HG03432 (cell line): ENCODE data around the gene SCG3.

Experiments
- ATAC-seq: cut with Tn5 transposase; IDR thresholded peaks from one replicate; pipeline ENCODE4 v1.9.1; 2021; ENCODE audit warnings: mild to moderate bottlenecking, moderate library complexity; ENCODE audit not compliant: unreplicated experiment

The SCG3 gene

GRCh38 chr15:51677452-51677851 lies 3.9 kb upstream of the SCG3 start:
- ATAC-seq: no peak

DNA sequence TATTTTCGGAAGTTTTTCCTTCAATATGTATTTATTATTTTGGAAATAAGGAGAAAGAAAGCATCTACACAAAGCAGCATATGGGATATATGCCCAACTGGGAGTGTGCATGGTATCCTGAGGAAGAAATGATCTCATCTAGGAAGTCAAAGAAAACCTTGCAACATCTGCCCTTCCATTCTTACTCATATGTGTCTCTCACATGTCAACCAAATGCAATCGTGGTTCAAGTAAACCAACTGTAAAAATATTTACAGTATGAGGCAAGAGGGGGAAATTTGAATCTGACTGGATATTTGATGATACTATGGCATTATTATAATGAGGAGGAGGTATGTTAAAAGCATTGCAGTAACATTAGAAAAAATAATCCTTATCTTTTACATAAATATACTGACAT lies 3.2 kb upstream of the SCG3 start:
- no peak for ATAC-seq

DNA sequence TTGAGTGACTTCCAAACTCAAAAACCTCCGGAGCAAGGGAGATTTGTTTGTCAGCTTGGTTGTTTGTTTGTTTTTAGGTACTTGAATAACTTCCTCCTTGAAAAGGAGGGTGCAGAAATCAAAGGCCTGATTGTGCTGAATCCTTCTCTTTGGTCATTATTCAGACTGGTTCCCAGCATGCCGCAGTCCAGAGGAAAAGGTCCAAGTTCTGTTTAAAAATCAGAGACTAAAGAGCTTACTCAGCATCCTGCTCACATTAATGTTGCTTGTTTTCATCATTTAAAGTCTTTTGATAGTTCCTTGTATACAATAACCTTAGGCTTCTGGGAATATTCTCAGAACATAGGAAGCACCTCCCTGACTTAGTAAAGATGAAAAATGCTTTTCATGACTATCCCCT lies 982 bp upstream of the SCG3 start:
- no peak for ATAC-seq

GRCh38 chr15:51687565-51687964 lies 6.3 kb downstream of the SCG3 start:
- no peak for ATAC-seq

- ATAC-seq: no peak
Measured at GRCh38 chr15:51688863-51689262, 7.6 kb downstream of the SCG3 start.

DNA sequence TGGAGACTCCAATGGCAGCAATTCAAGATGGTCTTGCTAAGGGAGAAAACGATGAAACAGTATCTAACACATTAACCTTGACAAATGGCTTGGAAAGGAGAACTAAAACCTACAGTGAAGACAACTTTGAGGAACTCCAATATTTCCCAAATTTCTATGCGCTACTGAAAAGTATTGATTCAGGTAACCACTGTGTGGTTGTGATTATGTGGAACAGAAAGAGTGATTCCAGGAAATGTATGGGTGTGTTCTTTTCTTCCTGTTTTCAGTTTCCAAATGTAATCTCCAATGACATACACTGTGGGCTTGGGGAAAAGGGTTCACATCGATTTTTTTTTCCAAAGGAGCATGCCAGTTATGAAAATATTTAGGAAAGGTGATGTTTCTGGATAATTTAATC lies 10.9 kb downstream of the SCG3 start:
- no peak for ATAC-seq

- ATAC-seq: no peak
Measured at GRCh38 chr15:51696566-51696965, 15.3 kb downstream of the SCG3 start.

GRCh38 chr15:51697163-51697562 lies 15.9 kb downstream of the SCG3 start:
- ATAC-seq: no peak

DNA sequence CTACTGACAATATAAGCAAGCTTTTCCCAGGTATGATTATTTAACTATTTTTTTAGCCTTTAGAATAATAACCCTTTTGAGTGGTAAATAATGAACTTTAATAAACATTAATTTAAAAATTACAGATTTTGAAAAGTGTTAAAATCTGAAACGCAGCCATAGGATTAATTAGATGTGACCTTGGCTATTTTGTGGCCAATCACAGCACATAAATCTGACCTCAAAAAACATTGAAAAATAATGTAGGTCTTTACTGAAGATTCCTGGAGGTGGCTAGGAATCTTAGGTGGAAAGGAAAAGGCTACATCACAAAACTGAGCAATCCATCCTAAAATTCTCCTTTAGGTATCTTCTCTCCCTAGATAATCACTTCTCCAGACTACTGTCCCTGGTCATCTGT lies 18.1 kb downstream of the SCG3 start:
- no peak for ATAC-seq

DNA sequence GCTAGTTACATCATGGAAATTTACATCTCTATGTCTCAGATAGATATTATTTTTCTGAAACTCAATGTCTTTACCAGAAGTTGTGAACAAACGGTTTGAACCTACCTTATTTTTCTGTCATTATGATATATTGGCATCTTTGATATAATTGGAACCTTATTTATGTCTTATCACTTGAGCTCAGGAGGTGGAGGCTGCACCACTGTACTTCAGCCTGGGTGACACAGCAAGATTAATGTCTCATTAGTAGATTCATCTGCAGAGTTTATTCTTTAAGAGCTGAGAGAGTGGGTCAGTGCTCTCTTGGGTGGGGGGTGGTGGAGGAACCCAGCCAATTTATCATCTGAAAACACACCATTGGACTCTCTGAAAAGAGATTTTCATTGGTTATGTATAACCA lies 21.4 kb downstream of the SCG3 start:
- ATAC-seq: no peak

DNA sequence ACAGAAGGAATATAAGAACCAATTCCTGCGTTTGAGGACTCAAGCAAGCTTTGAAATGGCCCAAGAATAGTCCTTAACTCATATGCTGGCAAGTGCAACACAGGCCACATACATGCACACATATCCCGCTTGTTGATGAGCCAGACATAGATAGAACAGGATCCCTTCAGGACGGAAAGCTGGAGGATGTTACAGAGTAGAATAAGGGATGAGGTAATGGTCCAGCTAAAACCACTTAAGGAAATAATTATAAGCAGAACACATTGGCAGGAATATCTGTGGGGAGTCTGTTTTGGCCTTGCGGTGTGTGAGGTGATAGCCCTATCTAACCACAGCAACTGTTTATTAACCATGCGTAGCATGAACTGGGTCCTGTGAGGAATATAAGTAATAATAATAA lies 25.0 kb downstream of the SCG3 start:
- ATAC-seq: no peak

DNA sequence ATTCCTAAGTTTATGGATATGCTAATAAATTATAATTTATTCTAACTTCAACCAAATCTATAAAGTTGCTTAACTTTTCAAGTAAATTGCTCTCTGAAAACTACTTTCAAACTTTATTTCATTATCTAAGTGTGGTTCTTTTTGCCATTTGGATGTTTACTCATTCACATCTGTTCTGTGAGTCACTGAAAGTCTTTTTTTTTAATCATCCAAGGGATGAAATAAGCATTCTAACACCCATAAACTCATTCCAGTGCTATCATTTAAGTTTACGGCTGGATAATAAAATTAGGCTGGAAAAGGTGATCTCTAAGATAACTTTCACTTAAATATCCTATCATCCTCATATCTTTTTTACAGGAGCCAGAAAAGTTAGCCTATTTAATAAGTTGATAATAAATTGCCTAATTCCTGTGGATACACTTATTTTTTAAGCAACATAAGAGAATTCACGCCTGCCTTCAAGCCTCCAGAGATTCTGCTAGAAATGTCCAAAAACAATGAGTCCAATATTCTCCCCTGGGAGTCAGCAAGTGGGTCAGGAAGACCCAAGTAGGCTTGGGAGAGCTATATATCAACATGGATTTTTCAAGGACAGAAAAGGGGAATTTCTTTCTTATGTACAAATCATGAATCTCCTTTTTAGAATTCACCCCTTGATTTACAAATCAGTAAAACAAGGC lies 25.8 kb downstream of the SCG3 start:
- ATAC-seq: no peak

DNA sequence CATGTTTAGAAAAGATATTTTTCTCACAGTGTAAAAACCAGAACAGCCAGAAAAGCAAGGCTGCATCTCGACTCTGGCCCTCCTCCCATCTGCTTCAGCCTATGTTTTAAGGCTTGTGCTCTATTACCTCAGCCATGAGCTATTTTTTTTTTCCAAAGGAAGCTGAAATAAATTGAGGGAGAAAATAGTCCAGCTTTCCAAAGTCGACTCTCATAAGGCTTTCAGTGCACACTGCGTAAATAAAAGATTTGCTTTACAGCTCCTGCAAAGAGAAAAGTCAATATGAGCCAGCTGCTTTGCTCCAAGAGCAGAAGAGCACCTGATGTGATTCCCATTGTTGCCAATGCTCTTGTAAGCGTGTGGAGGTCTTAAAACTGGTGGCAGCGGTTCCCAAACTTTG lies 26.7 kb downstream of the SCG3 start:
- no peak for ATAC-seq

DNA sequence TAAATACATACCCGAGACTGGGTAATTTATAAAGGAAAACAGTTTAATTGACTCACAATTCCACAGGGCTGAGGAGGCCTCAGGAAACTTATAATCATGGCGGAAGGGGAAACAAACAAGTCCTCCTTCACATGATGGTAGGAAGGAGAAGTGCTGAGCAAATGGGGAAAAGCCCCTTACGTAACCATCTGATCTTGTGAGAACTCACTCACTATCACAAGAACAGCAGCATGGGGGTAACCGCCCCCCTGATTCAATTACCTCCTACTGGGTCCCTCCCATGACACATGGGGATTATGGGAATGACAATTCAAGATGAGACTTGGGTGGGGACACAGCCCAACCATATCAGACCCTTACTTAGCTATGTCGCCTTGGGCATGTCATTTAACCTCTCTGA lies 27.7 kb downstream of the SCG3 start:
- ATAC-seq: no peak

GRCh38 chr15:51714162-51714561 lies 32.9 kb downstream of the SCG3 start:
- no peak for ATAC-seq

DNA sequence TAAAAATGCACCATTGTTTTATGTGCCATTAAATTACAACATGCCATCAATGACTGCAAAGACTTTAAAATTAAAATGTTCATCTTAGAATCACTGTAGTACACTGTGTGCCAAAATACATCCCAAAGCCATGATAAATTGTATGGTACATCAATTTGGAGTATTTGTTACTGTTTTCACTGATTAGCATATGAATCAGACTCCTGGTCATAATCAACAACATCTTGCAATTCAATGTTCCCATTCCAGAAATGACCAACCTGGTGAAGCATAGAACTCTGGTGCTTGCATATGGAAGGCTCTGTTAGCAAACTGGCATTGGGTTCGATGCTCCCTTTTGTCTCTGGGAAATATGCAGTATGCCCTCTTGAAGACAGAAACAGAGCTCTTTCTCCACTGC lies 33.6 kb downstream of the SCG3 start:
- no peak for ATAC-seq

GRCh38 chr15:51718219-51718618 lies 36.9 kb downstream of the SCG3 start:
- no peak for ATAC-seq

DNA sequence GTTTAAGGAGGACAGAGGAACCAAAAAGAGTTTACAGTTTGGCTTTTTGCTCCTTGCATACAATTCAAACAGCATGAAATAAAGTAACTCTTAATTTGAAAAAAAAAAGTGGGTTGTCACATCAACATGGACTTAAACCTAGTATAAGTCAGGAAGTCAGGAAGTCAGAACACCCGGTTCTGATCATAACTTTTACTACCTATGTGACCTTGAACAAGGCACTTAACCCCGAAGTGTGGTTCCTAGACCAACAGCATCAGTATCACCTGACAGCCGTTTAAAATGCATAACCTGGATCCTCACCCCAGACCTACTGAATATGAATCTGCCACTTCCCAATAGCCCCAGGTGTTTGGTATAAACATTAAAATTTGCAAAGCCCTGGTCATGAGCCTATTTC lies 37.4 kb downstream of the SCG3 start:
- ATAC-seq: no peak

GRCh38 chr15:51720201-51720995 lies 39.1 kb downstream of the SCG3 start:
- ATAC-seq: no peak

GRCh38 chr15:51721199-51721960 lies 40.1 kb downstream of the SCG3 start:
- no peak for ATAC-seq

GRCh38 chr15:51724199-51724598 lies 42.9 kb downstream of the SCG3 start:
- ATAC-seq: no peak

GRCh38 chr15:51724673-51725072 lies 43.4 kb downstream of the SCG3 start:
- no peak for ATAC-seq
